ENCODE data around the gene PRKAG2.

GRCh38 chr7:151756866-151757265 is 120.0 kb downstream of the PRKAG2 start:
- TF ChIP-seq CTCF (conservative IDR thresholded peaks at IDR 0.05; ENCODE audit: low read length) (no peak), EZH2phosphoT487 (IDR thresholded peaks at IDR 0.05; ENCODE audit: borderline replicate concordance) (no peak)
